HG03571 (cell line): ENCODE data around the gene LRCH4.

Experiments used
- ATAC-seq: cut with Tn5 transposase; IDR thresholded peaks from one replicate; pipeline ENCODE4 v1.9.1; 2021; ENCODE audit not compliant: unreplicated experiment

LRCH4 gene

DNA sequence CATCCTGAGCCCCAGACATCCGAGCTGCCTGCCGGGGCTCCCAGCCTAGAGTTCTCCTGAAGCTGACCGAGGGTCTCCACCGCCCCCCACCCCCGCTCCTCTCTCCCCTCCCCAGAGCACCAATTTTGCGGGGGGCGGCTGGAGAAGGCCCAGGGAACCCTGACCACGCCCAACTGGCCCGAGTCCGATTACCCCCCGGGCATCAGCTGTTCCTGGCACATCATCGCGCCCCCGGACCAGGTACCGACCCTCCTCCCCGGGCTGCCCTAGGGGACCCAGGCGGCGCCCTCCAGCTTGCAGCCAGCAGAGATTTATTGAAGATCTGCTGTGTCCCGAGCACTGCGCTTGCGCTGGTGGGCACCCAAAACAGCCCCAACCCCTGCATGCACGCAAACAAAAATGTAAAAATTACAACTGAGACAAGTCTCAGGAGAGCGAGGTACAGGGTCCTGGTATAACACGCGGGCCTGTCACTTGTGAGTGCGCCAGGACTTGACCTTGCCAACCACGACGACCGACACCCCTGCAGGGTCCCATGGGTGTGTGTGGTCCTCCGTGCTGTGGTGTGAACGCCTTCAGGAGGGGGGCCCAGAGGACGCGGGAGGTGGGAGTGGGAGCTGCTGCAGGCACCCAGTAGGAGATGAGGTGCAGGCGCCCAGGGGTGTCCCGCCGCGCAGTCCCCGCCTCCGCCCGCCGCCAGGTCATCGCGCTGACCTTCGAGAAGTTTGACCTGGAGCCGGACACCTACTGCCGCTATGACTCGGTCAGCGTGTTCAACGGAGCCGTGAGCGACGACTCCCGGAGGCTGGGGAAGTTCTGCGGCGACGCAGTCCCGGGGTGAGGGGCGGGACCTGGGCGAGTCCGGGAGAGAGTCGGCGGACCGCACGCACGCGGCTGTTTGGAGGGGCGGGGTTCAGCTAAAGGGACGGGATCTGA, 19.3 kb upstream of the LRCH4 start:
- no peak for ATAC-seq

DNA sequence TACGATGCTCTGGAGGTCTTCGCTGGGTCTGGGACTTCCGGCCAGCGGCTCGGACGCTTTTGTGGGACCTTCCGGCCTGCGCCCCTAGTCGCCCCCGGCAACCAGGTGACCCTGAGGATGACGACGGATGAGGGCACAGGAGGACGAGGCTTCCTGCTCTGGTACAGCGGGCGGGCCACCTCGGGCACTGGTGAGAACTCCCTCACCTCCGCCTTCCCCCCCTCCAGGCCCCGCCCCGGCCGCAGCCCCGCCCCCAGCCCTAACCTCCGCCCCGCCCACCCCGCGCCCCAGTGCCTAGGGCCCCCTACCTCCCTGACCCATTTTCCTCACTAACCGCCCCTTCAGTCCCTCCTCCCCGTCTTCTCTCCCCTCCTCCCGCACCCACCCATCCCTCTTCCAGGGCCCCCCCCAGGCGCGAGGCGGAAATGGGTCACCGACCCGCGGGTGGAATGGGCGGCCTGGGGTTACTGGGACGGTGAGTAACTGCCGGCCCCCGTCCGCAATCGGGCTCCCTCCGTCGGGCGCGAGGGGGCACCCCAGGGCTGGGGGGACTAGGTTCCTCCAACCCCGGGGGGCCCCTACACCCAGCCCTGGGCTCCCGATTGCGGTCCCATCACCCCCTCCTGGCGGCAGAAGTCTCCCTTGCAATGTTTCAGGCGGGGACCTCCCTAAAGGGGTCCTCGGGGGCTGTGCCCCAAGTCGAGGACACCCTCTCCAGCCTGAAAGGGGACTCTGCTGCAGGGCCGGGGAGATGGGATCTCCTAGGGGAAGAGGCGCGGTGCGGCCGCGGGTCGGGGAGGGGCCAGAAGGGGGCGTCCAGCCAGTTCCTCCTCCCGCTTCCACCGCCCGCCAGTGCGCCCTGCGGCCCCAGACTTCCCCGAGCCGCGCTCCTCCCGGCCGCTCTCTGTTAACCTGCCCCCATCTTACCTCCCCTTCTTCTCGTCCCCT, 18.4 kb upstream of the LRCH4 start:
- ATAC-seq, result peak; percentile 60

DNA sequence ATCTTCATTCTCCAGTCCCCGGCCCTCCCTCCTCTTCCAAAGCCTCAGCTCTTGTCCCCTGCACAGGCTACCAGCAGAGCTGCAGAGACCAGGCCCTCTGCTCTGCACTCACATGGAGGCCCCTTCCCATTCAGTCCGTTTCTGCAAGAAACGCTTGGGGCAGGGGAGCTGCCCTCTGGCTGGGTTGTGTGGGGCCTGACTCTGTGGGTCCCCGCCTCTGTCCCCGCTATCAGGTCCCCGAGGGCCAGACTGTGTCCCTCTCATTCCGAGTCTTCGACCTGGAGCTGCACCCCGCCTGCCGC, 17.7 kb upstream of the LRCH4 start:
- no peak for ATAC-seq

DNA sequence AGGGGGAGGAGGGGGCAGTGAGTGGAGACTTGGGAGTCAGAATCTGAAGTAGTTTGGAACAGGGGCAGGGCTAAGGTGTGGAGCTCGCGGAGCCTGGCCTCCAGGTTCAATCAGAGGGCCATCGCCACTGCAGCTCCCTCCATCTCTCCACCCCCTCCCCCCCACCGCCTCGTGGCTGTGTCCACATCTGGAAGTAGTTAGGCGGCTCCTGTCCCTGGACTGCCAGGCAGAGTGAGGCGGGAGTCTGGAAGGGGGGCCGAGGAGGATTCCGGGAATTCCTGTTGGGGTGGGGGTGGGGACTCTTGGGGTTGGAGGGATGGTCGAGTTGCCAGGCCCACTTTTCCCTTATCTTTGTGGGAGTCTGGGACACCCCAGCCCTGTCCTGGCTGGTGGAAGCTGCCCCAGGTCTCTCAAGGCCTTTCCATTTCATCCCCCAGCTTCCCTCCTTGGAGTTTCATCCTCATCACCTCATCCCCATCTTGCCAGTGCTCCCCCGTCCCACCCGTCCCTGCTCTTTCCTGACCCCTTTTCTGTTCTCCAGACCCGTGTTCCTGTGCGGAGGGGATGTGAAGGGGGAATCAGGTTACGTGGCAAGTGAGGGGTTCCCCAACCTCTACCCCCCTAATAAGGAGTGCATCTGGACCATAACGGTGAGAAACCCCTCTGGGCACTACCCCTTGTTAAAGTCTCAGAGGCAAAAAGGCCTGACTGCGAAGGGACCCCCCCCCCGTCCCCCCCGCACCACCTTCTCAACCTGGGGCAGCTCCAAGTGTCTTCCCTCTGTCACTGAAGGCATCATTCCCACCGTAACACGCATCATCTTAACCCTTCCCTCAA, 17.2 kb upstream of the LRCH4 start:
- no peak for ATAC-seq

DNA sequence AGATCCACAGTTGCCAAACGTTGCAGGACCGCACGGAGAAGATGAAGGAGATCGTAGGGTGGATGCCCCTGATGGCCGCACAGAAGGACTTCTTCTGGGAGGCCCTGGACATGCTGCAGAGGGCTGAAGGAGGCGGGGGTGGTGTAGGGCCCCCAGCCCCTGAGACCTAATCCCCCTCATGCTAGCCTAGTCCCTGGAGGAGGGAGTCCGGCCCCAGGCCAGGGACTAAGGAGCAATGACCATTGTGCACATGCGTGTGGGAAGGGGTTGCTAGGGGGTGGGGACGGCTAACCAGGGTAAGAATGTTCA, 14.8 kb upstream of the LRCH4 start:
- ATAC-seq, result no peak

DNA sequence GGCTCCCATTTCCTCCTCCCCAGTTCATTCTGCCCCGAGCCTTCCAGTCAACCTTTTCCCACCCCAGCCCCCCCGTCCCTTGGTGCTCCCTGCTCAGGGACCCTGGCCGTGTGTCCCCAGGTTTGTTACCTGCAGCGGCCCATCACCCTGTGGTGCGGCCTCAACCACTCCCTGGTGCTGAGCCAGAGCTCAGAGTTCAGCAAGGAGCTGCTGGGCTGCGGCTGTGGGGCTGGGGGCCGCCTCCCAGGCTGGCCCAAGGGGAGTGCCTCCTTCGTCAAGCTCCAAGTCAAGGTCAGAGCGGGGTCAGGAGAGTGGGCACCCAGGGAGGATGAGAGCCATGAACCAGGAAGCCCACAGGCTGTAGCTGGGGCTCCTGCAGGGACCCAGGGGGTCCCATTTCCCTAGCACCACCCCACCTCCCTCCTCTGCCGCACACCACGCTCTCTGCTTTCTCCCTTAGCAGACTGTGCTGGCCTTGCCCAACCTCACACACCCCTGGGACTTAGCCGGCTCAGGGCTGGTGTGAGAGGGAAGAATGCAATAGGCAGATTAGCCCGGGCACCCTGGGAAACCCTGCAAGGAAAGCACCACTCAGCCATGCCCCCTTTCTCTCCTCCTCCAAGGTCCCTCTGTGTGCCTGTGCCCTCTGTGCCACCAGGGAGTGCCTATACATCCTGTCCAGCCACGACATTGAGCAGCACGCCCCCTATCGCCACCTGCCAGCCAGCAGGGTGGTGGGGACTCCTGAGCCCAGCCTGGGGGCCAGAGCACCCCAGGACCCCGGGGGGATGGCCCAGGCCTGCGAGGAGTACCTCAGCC, 14.2 kb upstream of the LRCH4 start:
- no peak for ATAC-seq

DNA sequence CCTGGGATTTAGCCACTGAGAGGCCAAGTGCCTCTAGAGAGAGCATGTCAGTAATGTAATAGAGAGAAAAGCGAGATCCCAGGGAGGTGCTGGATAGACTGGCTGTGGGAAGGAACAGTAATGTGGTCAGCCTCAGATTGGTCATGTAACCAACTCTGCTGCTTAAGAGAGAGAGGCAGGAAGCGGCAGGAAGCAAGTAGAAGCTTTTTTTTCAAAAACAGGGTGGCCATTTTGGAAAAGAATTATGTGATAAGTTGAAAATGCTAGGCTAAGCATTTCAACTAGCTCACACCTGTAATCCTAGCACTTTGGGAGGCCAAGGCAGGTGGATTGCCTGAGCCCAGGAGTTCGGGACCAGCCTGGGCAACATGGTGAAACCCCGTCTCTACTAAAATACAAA, 12.5 kb upstream of the LRCH4 start:
- no peak for ATAC-seq

DNA sequence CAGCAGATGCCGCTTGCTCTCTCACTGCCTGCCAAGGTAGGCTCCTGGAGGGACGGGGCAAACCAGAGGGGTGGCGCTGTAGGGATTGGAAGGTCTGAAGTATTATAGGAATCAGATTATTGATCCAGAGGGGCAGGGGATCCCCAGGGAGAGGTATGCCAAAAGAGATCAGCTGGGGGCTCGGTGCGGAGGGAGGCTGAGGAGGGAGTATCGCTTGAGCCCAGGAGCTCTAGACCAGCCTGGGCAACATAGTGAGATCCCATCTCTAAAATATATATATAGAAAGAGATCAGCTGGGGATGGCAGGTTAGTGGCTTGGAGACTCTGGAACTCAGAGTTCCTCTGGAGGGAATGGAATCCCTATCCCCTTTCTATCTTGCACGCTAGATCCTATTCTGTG, 9.3 kb upstream of the LRCH4 start:
- ATAC-seq, result no peak

DNA sequence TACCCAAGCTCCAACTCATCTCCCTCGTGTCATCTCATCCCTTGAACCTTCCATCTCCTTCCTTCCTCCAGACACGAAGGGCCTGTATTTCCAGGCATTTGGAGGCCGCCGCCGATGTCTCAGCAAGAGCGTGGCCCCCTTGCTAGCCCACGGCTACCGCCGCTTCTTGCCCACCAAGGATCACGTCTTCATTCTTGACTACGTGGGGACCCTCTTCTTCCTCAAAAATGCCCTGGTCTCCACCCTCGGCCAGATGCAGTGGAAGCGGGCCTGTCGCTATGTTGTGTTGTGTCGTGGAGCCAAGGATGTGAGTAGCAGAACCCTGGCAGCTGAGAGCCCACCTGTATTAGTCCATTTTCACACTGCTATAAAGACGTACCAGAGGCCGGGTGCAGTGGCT, 5.7 kb upstream of the LRCH4 start:
- no peak for ATAC-seq

DNA sequence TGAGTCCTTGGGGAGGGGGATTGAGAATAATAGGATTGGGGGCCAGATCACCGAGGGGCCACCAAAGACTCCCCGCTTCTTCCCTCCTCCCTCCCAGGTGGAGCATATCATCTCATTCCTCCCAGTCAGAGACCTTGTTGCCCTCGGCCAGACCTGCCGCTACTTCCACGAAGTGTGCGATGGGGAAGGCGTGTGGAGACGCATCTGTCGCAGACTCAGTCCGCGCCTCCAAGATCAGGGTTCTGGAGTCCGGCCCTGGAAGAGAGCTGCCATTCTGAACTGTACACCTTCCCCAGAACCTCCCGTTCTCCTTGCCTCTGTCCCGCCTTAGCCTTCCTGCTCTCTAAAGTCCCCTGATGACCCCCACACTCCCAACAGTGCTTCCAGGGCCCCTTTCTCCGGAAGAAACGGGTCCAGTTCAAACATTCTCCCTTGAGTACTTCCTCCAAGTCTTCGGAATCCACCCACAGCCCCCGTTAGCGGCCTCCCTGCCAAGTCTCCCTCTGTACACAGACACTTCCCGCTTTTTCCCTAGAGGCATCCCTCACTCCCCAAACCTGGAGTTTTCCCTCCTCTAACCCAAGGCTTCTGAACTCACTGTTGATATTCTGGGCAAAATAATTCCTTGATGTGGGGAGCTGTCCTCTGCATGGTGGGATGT, 4.3 kb upstream of the LRCH4 start:
- ATAC-seq, result no peak

DNA sequence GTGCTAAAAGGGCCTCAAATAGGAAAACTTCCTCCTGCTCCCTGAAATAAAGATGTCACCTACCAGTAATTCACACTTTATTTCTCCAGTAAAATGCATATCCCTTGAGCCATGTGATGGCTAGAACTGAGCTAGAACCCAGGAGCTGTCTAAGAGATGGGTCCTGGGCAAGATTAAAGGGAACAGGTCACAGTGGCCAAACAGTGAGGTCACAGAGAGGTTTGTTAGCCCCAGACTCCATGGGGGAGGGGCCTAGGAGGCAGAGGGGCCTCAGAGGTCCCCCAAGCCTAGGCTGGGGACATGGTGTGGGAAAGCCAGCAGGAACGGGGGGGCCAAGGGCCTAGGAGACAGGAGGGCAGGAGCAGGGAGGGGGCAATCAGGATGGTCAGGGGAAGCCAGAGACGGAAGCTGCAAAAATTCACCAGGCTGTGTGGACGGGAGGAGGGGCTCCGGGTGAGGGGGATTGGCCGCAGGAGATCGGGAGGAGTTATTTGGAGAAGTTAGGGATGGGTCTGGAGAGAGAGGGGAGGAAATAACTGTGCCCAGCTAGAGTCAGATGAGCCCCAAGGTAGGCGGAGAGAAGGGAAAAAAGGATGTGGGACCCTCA, 3.5 kb upstream of the LRCH4 start:
- ATAC-seq, result no peak

DNA sequence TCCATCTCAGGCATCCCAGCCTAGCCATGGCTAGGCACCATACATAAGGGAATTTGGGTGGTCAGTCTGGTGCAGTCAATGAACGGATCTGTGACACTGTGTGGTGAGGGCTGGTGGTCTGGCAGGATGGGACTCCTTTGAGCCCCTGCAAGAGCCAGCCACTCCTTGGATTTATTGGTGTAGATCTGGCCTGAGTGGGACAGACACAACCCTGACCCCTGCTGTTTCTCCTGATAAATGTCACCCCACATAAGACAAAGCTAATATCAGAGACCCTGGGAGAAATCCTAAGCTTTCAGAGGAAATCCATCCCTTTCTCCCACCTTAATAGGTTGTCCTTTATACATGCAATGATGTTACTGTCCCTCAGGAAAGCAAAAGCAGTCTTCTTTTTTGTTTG, 2.5 kb upstream of the LRCH4 start:
- no peak for ATAC-seq

DNA sequence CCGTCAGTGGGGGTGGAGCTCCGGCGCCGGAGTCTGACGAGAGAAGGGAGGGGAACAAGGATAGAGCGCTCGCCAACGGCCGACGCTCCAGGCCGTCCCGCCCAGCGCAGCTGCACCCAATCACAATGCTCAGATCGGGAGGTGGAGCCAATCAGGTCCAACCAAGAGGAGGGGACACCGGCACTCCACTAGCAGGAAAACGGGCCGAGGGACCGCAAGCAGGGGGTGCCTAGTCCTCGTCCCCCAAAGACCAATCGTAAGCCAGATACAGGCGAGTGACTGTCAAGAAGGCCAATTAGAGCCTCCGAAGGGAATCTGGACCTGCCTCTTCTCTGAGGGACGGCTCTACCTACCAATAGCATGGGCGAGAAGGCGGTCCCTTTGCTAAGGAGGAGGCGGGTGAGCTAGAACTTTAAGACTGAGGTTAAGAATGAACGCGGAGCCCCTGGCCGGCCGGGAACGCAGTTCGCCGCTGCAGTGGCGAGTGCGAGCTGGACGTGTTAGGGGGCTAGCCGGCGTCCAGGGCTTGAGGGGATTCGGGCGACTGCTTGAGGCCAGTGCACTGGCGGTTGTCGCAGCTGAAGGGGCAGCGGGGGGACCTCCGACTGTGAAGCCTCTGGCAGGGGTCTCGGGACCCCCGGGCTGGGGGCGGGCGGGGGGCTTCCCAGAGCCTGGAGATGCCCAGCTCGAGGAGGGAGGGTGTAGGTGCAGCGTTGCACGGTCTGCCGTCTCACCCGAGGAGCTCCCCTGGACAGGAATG, 517 bp upstream of the LRCH4 start, which contains the start of gene FBXO24:
TSS of gene FBXO24 (plus strand) at position 63 of the 760 bp plus-strand sequence. CDS start at position 361, 298 bp downstream.
- ATAC-seq, result peak; percentile 79

DNA sequence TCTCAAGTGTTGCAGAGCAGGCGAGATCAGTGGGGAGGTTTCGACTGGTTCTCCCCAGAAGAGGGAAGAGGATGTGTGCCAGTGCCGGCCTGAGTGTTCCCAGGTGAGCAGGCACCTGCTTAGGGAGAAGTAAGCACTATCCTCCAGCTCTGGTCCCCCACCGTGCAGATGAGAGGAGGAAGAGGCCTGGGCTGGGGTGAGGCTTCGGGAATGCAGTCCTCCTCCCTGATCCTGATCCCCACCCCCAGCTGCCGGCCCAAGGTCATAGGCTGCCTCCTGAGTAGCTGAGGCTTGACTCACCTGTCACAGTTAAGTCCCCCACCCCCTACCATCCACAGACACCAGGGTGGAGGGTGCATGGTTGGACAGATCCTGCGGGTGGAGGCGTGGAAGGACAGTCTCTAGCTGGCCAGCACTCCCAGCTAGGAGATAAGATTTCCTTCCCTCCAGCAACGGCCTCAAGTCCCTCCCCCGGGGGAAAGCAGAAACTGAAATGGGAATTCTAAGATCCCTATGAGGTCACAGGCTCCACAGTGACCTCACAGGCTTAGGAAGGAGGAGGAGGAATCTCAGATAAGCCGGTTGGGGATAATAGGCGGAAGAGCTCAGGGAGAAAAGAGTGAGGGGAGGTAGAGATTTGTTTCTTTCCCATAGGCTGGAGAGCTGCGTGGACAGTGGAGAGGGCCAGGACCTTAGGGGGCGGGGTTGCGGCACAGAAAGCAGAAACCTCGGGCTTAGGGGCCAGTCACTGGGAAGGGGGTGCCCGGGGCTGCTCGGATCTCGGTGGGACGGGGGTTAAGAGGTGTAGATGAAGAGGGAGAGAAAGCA, 1.0 kb downstream of the LRCH4 start:
- ATAC-seq, result no peak

DNA sequence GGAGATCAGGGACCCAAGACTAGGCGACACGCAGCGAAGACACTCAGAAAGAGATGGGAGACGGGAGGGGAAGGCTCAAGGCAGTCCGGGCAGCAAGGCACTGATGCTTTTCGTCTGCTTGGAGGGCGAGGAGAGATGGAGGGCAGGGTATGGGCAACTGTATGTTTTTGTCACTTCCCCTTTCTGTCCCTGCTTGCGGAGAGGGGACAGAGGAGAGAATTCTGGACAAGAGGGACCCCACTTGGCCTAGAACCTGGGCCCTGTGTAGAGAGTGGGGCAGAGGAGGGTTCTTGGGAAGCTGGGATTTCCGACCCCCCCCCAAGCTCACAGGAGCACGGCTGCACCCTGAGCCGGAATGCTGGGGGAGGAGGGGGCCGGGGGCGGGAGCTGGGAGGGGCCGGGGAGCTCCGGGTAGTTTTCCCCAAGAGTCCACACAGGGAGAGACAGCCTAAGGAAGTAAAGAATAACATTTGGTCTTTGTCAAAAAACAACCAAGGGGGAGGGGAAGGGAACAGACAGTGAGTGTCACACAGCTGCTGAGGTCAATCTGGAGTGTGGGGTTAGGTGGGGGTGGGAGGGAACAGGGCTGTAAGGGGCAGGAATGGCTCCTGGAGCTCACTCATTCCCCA, 1.8 kb downstream of the LRCH4 start:
- ATAC-seq, result no peak

DNA sequence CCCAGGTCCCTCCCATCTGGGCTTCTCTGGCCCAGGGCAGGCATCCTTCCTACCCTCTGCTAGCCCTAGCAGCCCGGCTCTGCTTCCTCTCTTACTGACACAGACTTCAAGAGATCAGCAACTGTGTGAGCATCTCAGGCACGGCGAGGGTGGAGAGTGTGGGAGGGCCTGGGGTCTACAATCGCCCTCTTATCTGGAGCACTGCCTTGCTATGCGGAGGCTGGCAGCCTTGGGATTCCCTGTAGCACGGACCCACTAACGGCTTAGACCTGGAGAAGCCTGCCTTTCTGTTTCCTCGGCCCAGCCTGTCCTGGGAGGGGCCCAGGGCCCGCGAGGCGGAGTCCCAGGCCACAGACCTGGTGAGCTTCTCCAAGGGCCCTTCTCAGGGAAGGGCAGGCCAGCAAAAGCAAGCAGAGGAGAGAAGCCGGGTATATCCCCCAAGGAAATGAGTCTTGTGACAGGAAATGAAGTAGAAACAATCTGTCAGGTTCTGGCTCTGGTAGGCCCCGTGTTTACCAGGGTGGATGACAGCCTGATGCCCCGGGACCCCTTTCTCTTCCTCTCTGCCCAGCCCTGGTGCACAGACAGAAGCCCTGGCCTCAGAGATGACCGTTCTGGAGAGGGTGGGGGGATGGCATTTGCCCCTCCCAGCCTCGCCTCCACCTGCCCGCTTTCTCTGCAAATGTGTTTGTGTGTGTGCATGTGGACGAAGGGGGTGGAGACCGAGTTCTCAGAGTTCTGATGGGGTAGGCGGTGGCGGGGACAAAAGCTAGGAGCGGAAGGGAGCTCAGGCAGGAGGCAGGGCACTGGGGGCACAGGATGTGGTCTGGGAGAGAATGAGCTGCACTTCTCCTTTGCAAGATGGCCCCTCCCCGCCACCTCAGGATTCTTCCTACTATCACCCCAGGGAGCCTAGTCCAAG, 2.5 kb downstream of the LRCH4 start:
- ATAC-seq, result no peak
